HepG2 (cell line): ENCODE measurements around the gene QRSL1. TPM values are rescaled to one million over a fixed set of nuclear protein-coding genes. Genes with fewer than 3 reads are reported as not detected.

ENCODE experiments used
- AGO2 ChIP-seq: fragments of 200-400 bp; formaldehyde crosslinking; optimal IDR thresholded peaks from 2 replicates; pipeline ENCODE3; 2017; ENCODE audit warnings: mild to moderate bottlenecking, low read depth, low read length, moderate library complexity
- BCL6 ChIP-seq: IDR thresholded peaks from 2 replicates; pipeline ENCODE4 v1.6.1; 2016; ENCODE audit warnings: missing genetic modification reagents, missing compliant biosample characterization
- BORCS8-MEF2B ChIP-seq: sonication (generic); formaldehyde crosslinking; IDR thresholded peaks from 2 replicates; pipeline ENCODE4 v1.8.0; 2022; ENCODE audit warnings: mild to moderate bottlenecking, missing genetic modification reagents
- CCAR2 ChIP-seq: fragments of 200-400 bp; formaldehyde crosslinking; optimal IDR thresholded peaks from 2 replicates; pipeline ENCODE3; 2018; ENCODE audit warnings: low read depth, mild to moderate bottlenecking, low read length, moderate library complexity
- MAZ ChIP-seq, 2 experiments: sonication (generic) in 1 of 2; formaldehyde crosslinking in 1 of 2; IDR thresholded peaks; 2 replicates each; pipeline versions ENCODE4 v1.5.0 to v1.6.1; 2012 to 2020; ENCODE audit warnings: low read depth in 2 of 2, mild to moderate bottlenecking in 2 of 2, borderline replicate concordance in 1 of 2, improper control_type of control experiment in 1 of 2, low read length in 1 of 2, missing genetic modification reagents in 1 of 2, moderate library complexity in 1 of 2
- RAD51 ChIP-seq: fragments of 450-650 bp; IDR thresholded peaks from 2 replicates; pipeline ENCODE4 v1.6.1; 2016; ENCODE audit warnings: borderline replicate concordance
- SMAD3 ChIP-seq: sonication (generic); formaldehyde crosslinking; IDR thresholded peaks from 2 replicates; pipeline ENCODE4 v1.4.0; 2020; ENCODE audit warnings: missing genetic modification reagents
- ZBTB7A ChIP-seq: sonication (generic); formaldehyde crosslinking; IDR thresholded peaks from 2 replicates; pipeline ENCODE4 v1.8.0; 2022; ENCODE audit warnings: mild to moderate bottlenecking, missing genetic modification reagents
- ZFP36L2 ChIP-seq: sonication (generic); formaldehyde crosslinking; IDR thresholded peaks from 2 replicates; pipeline ENCODE4 v1.4.0; 2020; ENCODE audit warnings: missing genetic modification reagents
- ZNF616 ChIP-seq: sonication (generic); formaldehyde crosslinking; IDR thresholded peaks from 2 replicates; pipeline ENCODE4 v1.5.0; 2020; ENCODE audit warnings: low read depth, mild to moderate bottlenecking, missing genetic modification reagents
- ZNF713 ChIP-seq: sonication (generic); formaldehyde crosslinking; IDR thresholded peaks from 2 replicates; pipeline ENCODE4 v1.4.0; 2020; ENCODE audit warnings: mild to moderate bottlenecking, missing genetic modification reagents
- ZNF850 ChIP-seq: sonication (generic); formaldehyde crosslinking; conservative IDR thresholded peaks from 2 replicates; pipeline ENCODE4 v1.9.0; 2021; ENCODE audit warnings: mild to moderate bottlenecking, missing genetic modification reagents
- ZSCAN29 ChIP-seq: sonication (generic); formaldehyde crosslinking; conservative IDR thresholded peaks from 2 replicates; pipeline ENCODE4 v1.4.0; 2020; ENCODE audit warnings: mild to moderate bottlenecking, missing genetic modification reagents
- polyA plus RNA-seq, 8 experiments: library from polyadenylated mRNA; depleted of rRNA in 3 of 8; stranded (reverse) in 7 of 8; unstranded in 1 of 8; fragments of >200 nt; fragmentation: Illumina TruSeq in 4 of 8; extraction: Trizol in 4 of 8; gene quantifications; 2 replicates each; pipeline versions ENCODE4 v1.2.1 to v1.2.3, GENCODE V29; 2011 to 2016; ENCODE audit warnings: low read depth in 4 of 8, missing spikeins in 1 of 8, mixed read lengths in 1 of 8; ENCODE audit not compliant: insufficient read depth in 1 of 8
- total RNA-seq, 5 experiments: library from RNA; depleted of rRNA; stranded (reverse); fragments of >200 nt; fragmentation: Illumina TruSeq; extraction: Trizol; gene quantifications; 2 replicates each; pipeline ENCODE4 v1.2.3, GENCODE V29; 2016; ENCODE audit warnings: low read depth in 1 of 5
- TF ChIP-seq, protein P1 (sequence below): sonication (generic); formaldehyde crosslinking; IDR thresholded peaks from 2 replicates; pipeline ENCODE4 v1.4.0; 2020; ENCODE audit warnings: missing genetic modification reagents
- TF ChIP-seq, protein P2 (sequence below): sonication (generic); formaldehyde crosslinking; IDR thresholded peaks from 2 replicates; pipeline ENCODE4 v1.9.0; 2022; ENCODE audit warnings: missing genetic modification reagents, mild to moderate bottlenecking, borderline replicate concordance
- TF ChIP-seq, protein P3 (sequence below): IDR thresholded peaks from 2 replicates; pipeline ENCODE4 v1.6.1; 2018; ENCODE audit warnings: missing genetic modification reagents

QRSL1 gene
- total and polyA plus RNA-seq, 2 of the 13 experiments (the other 11 are each of a cell fraction or from before 2014, with no cell fraction given): 8.2 to 22.3 TPM

DNA sequence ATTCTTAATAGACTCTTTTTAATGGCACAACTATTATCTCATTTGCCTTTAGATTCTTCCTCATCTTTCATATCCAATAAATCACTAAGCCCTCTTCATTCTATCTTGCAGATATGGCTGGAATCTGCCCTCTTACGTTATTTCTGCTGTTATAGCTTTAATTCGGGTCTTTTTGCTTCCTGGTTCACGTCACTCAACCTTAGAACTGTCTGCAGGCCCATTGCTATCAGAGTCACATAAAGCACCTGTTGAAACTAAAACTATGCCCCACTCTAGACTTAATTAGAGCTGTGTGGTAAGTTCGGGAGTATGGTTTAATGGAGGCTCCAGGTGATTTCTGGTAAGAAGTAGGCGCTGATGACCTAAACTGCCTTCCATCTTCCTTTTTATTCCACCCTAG lies 988 bp downstream of the QRSL1 start (continued):
- TF ChIP-seq, protein P1, sequence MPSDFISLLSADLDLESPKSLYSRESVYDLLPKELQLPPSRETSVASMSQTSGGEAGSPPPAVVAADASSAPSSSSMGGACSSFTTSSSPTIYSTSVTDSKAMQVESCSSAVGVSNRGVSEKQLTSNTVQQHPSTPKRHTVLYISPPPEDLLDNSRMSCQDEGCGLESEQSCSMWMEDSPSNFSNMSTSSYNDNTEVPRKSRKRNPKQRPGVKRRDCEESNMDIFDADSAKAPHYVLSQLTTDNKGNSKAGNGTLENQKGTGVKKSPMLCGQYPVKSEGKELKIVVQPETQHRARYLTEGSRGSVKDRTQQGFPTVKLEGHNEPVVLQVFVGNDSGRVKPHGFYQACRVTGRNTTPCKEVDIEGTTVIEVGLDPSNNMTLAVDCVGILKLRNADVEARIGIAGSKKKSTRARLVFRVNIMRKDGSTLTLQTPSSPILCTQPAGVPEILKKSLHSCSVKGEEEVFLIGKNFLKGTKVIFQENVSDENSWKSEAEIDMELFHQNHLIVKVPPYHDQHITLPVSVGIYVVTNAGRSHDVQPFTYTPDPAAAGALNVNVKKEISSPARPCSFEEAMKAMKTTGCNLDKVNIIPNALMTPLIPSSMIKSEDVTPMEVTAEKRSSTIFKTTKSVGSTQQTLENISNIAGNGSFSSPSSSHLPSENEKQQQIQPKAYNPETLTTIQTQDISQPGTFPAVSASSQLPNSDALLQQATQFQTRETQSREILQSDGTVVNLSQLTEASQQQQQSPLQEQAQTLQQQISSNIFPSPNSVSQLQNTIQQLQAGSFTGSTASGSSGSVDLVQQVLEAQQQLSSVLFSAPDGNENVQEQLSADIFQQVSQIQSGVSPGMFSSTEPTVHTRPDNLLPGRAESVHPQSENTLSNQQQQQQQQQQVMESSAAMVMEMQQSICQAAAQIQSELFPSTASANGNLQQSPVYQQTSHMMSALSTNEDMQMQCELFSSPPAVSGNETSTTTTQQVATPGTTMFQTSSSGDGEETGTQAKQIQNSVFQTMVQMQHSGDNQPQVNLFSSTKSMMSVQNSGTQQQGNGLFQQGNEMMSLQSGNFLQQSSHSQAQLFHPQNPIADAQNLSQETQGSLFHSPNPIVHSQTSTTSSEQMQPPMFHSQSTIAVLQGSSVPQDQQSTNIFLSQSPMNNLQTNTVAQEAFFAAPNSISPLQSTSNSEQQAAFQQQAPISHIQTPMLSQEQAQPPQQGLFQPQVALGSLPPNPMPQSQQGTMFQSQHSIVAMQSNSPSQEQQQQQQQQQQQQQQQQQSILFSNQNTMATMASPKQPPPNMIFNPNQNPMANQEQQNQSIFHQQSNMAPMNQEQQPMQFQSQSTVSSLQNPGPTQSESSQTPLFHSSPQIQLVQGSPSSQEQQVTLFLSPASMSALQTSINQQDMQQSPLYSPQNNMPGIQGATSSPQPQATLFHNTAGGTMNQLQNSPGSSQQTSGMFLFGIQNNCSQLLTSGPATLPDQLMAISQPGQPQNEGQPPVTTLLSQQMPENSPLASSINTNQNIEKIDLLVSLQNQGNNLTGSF: no peak
- TF ChIP-seq ZBTB7A (no peak), BCL6 (no peak), ZSCAN29 (no peak), ZNF713 (CRISPR knock-in tag) (no peak), ZNF616 (CRISPR knock-in tag) (no peak), ZFP36L2 (CRISPR knock-in tag) (no peak), AGO2 (no peak), SMAD3 (CRISPR knock-in tag) (no peak), CCAR2 (no peak), BORCS8-MEF2B (CRISPR knock-in tag) (no peak), ZNF850 (CRISPR knock-in tag) (no peak), MAZ (IDR thresholded peaks at IDR 0.05; ENCODE audit: borderline replicate concordance, low read depth, low read length) (no peak), MAZ (CRISPR knock-in tag; IDR thresholded peaks at IDR 0.05; ENCODE audit: low read depth) (no peak), RAD51 (no peak)
- TF ChIP-seq, protein P2, sequence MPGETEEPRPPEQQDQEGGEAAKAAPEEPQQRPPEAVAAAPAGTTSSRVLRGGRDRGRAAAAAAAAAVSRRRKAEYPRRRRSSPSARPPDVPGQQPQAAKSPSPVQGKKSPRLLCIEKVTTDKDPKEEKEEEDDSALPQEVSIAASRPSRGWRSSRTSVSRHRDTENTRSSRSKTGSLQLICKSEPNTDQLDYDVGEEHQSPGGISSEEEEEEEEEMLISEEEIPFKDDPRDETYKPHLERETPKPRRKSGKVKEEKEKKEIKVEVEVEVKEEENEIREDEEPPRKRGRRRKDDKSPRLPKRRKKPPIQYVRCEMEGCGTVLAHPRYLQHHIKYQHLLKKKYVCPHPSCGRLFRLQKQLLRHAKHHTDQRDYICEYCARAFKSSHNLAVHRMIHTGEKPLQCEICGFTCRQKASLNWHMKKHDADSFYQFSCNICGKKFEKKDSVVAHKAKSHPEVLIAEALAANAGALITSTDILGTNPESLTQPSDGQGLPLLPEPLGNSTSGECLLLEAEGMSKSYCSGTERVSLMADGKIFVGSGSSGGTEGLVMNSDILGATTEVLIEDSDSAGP: no peak
- TF ChIP-seq, protein P3, sequence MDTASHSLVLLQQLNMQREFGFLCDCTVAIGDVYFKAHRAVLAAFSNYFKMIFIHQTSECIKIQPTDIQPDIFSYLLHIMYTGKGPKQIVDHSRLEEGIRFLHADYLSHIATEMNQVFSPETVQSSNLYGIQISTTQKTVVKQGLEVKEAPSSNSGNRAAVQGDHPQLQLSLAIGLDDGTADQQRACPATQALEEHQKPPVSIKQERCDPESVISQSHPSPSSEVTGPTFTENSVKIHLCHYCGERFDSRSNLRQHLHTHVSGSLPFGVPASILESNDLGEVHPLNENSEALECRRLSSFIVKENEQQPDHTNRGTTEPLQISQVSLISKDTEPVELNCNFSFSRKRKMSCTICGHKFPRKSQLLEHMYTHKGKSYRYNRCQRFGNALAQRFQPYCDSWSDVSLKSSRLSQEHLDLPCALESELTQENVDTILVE (CRISPR knock-in tag): no peak
